Measurements from ENCODE around the gene DNAAF2. TPM values are rescaled to one million over a fixed set of nuclear protein-coding genes. Genes with fewer than 3 reads are reported as not detected.

DNAAF2 gene
- total RNA-seq, 1 experiment from 2014 or later = 12.7 TPM

DNA sequence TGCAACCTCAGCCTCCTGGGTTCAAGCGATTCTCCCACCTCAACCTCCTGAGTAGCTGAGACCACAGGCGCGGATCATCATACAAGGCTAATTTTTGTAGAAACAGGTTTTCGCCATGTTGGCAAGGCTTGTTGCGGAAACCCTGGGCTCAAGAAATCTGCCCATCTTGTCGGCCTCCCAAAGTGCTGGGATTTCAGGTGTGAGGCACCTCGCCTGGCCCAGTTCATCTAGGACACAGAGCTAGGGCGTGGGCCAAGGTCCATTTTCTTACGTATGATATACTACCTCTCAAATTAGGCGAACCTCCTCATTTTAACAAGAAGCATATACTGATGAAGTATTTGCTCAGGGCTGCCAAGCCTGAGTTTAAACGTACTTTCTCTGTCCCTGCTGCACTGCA, 51.0 kb downstream of the DNAAF2 start:
- H3K4me1 ChIP-seq (replicated peaks) = peaks cover 9% of the 10 kb centered on the region
- H3K27me3 ChIP-seq (replicated peaks) = no peaks in the 10 kb centered on the region
- H3K4me3 ChIP-seq = no peak overlapping the region

DNA sequence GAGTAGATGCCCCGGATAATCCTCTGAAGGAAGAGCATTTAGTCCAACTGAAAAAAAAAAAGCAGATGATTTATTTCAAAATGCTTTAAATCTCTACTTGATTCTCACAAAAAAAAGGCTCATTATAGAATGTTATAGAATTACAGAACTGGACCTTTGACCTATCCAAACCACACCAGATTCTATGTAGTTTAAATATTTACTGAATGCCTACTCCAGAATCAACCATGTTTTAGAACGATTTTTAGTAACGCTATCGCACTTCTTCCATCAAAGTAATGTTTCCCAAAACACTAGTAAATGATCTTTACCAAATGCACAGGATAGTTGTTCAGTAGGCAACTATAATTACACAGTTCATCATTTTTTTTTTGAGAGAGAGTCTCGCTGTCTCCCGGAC, 51.4 kb downstream of the DNAAF2 start:
- H3K4me3 ChIP-seq = no peak overlapping the region

More for the DNA sequence above, 51.0 kb downstream of the DNAAF2 start:
- Histone ChIP-seq H3K36me3 (peaks cover 49% of the 10 kb centered on the region), H3K9me3 (replicated peaks) (no peaks in the 10 kb centered on the region; the same call in 1 of the 2 replicates), H3K27ac (no peak overlapping the region)
- DNase-seq (ENCODE audit: low read depth in 1 of 2, low spot score in 2 of 2) = no peak

DNA sequence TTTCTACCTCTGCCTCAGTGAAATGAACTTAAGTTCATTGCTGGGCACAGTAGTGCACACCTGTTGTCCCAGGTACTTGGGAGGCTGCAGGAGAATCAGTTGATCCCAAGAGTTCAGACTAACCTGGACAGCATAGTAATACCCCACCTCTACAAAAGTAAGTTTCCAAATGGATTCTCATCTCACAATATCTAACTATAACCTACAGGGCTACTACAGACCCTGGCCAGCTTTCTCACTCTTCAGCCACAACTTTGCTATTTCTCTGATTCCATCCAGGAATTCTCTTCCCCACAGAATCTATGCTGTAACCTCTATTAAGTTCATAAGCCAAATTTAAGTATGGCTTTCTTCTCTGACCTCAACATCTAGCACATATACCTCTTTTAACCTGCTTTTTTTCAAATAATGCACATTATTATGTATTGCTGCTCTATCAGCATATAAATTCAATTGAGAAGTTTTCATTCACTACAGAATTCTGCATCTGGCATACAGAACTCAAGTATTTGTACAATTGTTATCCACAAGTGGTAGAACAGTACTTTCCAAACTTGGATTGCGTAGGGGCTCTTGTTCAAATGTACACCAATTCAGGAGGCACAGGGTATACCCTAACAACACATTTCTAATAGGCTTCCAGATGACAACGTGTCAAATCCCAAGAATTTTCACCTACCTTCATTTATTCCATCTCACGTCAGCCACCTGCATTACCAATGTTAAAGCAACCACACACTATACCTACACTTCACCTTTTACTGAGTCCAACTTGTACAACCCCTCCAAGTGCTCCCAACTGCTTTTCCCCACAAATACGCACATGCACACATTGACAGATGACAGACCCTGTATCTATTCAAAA, 52.7 kb downstream of the DNAAF2 start:
- Histone ChIP-seq H3K27me3 (replicated peaks) (no peaks in the 10 kb centered on the region), H3K27ac (no peak overlapping the region), H3K9me3 (replicated peaks) (no peaks in the 10 kb centered on the region; the same call in 1 of the 2 replicates), H3K36me3 (peaks cover 54% of the 10 kb centered on the region), H3K4me3 (no peak overlapping the region), H3K4me1 (replicated peaks) (peaks cover 9% of the 10 kb centered on the region)
- no peak for DNase-seq (ENCODE audit: low read depth in 1 of 2, low spot score in 2 of 2)

More for the DNA sequence above, 51.4 kb downstream of the DNAAF2 start:
- Histone ChIP-seq H3K27ac (no peak overlapping the region), H3K4me1 (replicated peaks) (peaks cover 9% of the 10 kb centered on the region), H3K27me3 (replicated peaks) (no peaks in the 10 kb centered on the region), H3K36me3 (peaks cover 49% of the 10 kb centered on the region), H3K9me3 (replicated peaks) (no peaks in the 10 kb centered on the region; the same call in 1 of the 2 replicates)
- no peak for DNase-seq (ENCODE audit: low read depth in 1 of 2, low spot score in 2 of 2)

DNA sequence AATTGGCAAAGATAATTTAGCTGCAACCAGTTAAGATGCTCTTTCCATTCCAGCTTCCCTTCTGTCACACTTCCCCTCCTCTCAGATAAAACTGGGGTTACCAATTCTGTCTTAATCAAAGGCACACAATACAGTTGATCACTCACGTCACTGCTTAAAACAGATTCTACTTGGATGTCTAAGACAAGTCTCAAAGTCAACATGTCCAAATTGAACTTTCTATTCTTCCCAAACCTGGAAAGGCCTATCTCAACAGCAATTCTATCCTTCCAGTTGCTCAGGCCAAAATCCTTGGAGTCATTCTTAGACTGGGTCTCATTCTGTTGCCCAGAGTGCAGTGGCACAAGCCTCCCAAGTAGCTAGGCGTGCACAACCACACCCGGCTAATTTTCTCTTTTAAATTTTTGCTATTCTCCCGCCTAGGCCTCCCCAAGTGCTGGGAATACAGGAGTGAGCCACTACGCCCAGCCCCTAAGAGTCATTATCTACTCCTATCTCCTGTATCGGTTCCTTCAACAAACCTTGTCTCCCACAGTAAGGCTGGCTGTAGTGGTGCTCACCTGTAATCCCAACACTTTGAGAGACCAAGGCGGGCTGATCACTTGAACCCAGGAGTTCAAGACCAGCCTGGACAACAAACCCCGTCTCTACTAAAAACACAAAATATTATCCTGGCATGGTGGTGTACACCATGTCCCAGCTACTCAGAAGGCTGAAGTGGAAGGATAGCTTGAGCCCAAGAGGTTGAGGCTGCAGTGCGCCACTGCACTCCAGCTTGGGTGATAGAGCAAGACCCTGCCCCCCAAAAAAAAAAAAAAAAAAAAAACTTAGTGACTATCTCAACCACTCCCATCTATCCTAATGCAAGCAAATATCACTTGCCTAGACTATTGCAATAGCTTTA, 53.6 kb downstream of the DNAAF2 start:
- Histone ChIP-seq H3K4me1 (replicated peaks) (peaks cover 9% of the 10 kb centered on the region), H3K9me3 (replicated peaks) (no peaks in the 10 kb centered on the region; the same call in 1 of the 2 replicates), H3K36me3 (peaks cover 61% of the 10 kb centered on the region), H3K27ac (no peak overlapping the region), H3K27me3 (replicated peaks) (no peaks in the 10 kb centered on the region), H3K4me3 (no peak overlapping the region)
- no peak for DNase-seq (ENCODE audit: low read depth in 1 of 2, low spot score in 2 of 2)

DNA sequence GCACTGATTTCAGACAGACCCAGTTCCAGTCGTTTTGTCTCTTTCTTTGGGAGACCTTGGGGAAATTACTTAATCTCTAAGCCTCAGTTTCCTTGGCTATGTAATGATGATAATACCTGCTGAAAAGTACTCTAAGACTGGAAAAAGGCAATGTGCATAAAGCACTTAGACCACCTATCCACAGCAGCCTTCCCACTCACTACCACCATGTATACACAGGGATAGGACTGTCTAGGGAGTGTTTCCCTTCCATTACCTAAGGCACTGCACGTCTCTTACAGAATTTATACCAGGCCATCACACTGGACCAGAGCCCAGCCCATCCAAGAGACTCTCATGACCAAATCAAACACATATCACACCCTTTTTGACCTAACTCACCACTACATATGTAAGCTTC, 55.2 kb downstream of the DNAAF2 start:
- H3K4me3 ChIP-seq = no peak overlapping the region
- peaks cover 9% of the 10 kb centered on the region for H3K4me1 ChIP-seq (replicated peaks)
- no peak overlapping the region for H3K27ac ChIP-seq
- H3K27me3 ChIP-seq (replicated peaks) = no peaks in the 10 kb centered on the region
- peaks cover 51% of the 10 kb centered on the region for H3K36me3 ChIP-seq
- no peaks in the 10 kb centered on the region; the same call in 1 of the 2 replicates for H3K9me3 ChIP-seq (replicated peaks)
- no peak for DNase-seq (ENCODE audit: low read depth in 1 of 2, low spot score in 2 of 2)

DNA sequence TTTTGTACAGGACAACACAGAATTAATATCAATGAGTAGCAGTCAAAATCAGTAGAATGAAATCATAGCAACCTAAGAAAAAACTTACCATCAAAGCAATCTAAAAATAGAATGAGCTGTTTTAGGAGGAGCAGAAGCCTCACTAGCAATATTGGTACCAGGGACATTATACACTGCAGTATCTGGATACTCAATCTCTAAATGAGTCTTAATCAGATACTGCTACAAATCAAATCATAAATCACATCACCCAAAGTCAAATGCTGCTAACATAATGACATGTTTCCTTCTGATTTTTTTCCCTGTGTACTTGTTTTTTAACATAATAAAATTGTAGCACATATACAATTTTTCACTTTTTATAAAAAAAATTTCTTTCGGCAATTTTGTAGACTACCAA, 56.9 kb downstream of the DNAAF2 start:
- Histone ChIP-seq H3K27me3 (replicated peaks) (no peaks in the 10 kb centered on the region), H3K9me3 (replicated peaks) (no peaks in the 10 kb centered on the region; the same call in 1 of the 2 replicates), H3K27ac (no peak overlapping the region), H3K4me3 (no peak overlapping the region), H3K4me1 (replicated peaks) (no peaks in the 10 kb centered on the region), H3K36me3 (peaks cover 41% of the 10 kb centered on the region)
- DNase-seq (ENCODE audit: low read depth in 1 of 2, low spot score in 2 of 2) = no peak

Other genes starting within 250 kb of the DNAAF2 start
- 2,039 and 3,165 TPM in 2 replicates for gene RPS29, start 48.9 kb downstream of the DNAAF2 start, total RNA-seq (2014; rRNA removed; shearing (Covaris generic))
- 39.0 and 46.7 TPM in 2 replicates for gene LRR1, start 36.3 kb downstream of the DNAAF2 start, total RNA-seq (2014; rRNA removed; shearing (Covaris generic))
- 165 and 336 TPM in 2 replicates for gene RPL36AL, start 14.6 kb downstream of the DNAAF2 start, total RNA-seq (2014; rRNA removed; shearing (Covaris generic))
- gene MGAT2, start 14.4 kb downstream of the DNAAF2 start, total RNA-seq (2014; rRNA removed; shearing (Covaris generic)) = 80.5 and 106 TPM in 2 replicates
- gene POLE2, start 53.0 kb upstream of the DNAAF2 start, total RNA-seq (2014; rRNA removed; shearing (Covaris generic)) = 16.0 and 26.1 TPM in 2 replicates
- 1.3 and 1.8 TPM in 2 replicates for gene KLHDC1, start 57.9 kb upstream of the DNAAF2 start, total RNA-seq (2014; rRNA removed; shearing (Covaris generic))
- gene KLHDC2, start 132.9 kb upstream of the DNAAF2 start, total RNA-seq (2014; rRNA removed; shearing (Covaris generic)) = 17.6 and 23.5 TPM in 2 replicates
- 30.4 and 42.7 TPM in 2 replicates for gene NEMF, start 217.5 kb upstream of the DNAAF2 start, total RNA-seq (2014; rRNA removed; shearing (Covaris generic))